CD4-positive, alpha-beta T cell (primary cell): ENCODE results near the gene PLPP2. TPM values are rescaled to one million over a fixed set of nuclear protein-coding genes. Genes with fewer than 3 reads are reported as not detected.

Source experiments
- ATAC-seq: fragments of 200-7000 bp; cut with Tn5 transposase; one replicate; pipeline ENCODE4 v1.10.0; 2022; ENCODE audit warnings: mild to moderate bottlenecking; ENCODE audit not compliant: poor library complexity
- CTCF ChIA-PET: fragments of 350-600 bp; sonication (Branson Sonifier 250); formaldehyde crosslinking; loops from one replicate; lab custom pipeline; 2021; ENCODE audit warnings: antibody characterized with exemption, inconsistent platforms; lab: Charles Lee
- POLR2A ChIA-PET: fragments of 350-600 bp; sonication (Branson Sonifier 250); formaldehyde crosslinking; loops from one replicate; lab custom pipeline; 2021; ENCODE audit warnings: antibody characterized with exemption, inconsistent platforms; lab: Charles Lee
- DNase-seq, 14 experiments: peaks; one replicate each; pipeline ENCODE4 v3.0.0-alpha.2; 2013 to 2020; ENCODE audit warnings: mixed read lengths in 2 of 14
- H3K27ac ChIP-seq, 2 donors: one replicate each; pipeline versions ENCODE4 v1.5.1 to v1.7.0; 2013; ENCODE audit warnings: low read length in 2 of 2, low read depth in 1 of 2, mild to moderate bottlenecking in 1 of 2
- H3K27me3 ChIP-seq, 2 experiments: 1 replicate in 1 of 2; 2 replicates in 1 of 2; pipeline versions ENCODE4 v1.6.1 to v1.7.0; 2013; ENCODE audit warnings: low read length in 2 of 2, control low read depth in 1 of 2, mild to moderate bottlenecking in 1 of 2, moderate library complexity in 1 of 2; ENCODE audit not compliant: insufficient read depth in 2 of 2, control insufficient read depth in 1 of 2
- H3K36me3 ChIP-seq: one replicate; pipeline ENCODE4 v1.6.1; 2013; ENCODE audit warnings: low read length, control low read depth; ENCODE audit not compliant: insufficient read depth
- H3K4me1 ChIP-seq: one replicate; pipeline ENCODE4 v1.6.1; 2013; ENCODE audit warnings: low read length, control low read depth; ENCODE audit not compliant: insufficient read depth
- H3K4me3 ChIP-seq: one replicate; pipeline ENCODE4 v1.5.1; 2013; ENCODE audit warnings: mild to moderate bottlenecking, low read length, moderate library complexity
- H3K9me3 ChIP-seq, 2 experiments: 1 replicate in 1 of 2; 2 replicates in 1 of 2; pipeline versions ENCODE4 v1.6.1 to v1.7.0; 2013; ENCODE audit warnings: low read length in 2 of 2, mild to moderate bottlenecking in 2 of 2, control low read depth in 1 of 2, moderate library complexity in 1 of 2; ENCODE audit not compliant: control insufficient read depth in 1 of 2, insufficient read depth in 1 of 2
- H3K27ac Mint-ChIP-seq: one replicate; pipeline ENCODE4 v1.8.0; 2020; ENCODE audit warnings: mixed read lengths
- H3K27me3 Mint-ChIP-seq: one replicate; pipeline ENCODE4 v1.8.0; 2021; ENCODE audit warnings: mixed read lengths
- H3K36me3 Mint-ChIP-seq: one replicate; pipeline ENCODE4 v1.8.0; 2021; ENCODE audit warnings: low read depth, mixed read lengths
- H3K4me1 Mint-ChIP-seq: one replicate; pipeline ENCODE4 v1.8.0; 2021; ENCODE audit warnings: low read depth, mixed read lengths
- H3K4me3 Mint-ChIP-seq: one replicate; pipeline ENCODE4 v1.8.0; 2020; ENCODE audit warnings: mild to moderate bottlenecking, mixed read lengths
- H3K9me3 Mint-ChIP-seq: one replicate; pipeline ENCODE4 v1.8.0; 2020; ENCODE audit warnings: mixed read lengths
- intact Hi-C, 2 experiments: fragments of 100-400 bp; cut with DNase I in 1 of 2; cut with micrococcal nuclease in 1 of 2; formaldehyde crosslinking; loops; one replicate each; pipeline versions ENCODE4 v1.15.1 to v1.9.0; 2023 to 2025; cut with DNase I, micrococcal nuclease
- total RNA-seq, 174 experiments: library from RNA in 2 of 174; stranded (reverse) in 2 of 174; gene quantifications; one replicate each; pipeline ENCODE4 v1.2.3 and lab custom pipeline; 2021 to 2026
- TF ChIP-seq, protein P1 (sequence below): fragments of 200-600 bp; IDR thresholded peaks from one replicate; pipeline ENCODE4 v1.8.0; 2022; ENCODE audit warnings: antibody characterized with exemption, mild to moderate bottlenecking

Gene PLPP2
- total RNA-seq, 2 experiments from 2014 or later = 0.64 TPM; not detected in 1

- TF ChIP-seq, protein P1, sequence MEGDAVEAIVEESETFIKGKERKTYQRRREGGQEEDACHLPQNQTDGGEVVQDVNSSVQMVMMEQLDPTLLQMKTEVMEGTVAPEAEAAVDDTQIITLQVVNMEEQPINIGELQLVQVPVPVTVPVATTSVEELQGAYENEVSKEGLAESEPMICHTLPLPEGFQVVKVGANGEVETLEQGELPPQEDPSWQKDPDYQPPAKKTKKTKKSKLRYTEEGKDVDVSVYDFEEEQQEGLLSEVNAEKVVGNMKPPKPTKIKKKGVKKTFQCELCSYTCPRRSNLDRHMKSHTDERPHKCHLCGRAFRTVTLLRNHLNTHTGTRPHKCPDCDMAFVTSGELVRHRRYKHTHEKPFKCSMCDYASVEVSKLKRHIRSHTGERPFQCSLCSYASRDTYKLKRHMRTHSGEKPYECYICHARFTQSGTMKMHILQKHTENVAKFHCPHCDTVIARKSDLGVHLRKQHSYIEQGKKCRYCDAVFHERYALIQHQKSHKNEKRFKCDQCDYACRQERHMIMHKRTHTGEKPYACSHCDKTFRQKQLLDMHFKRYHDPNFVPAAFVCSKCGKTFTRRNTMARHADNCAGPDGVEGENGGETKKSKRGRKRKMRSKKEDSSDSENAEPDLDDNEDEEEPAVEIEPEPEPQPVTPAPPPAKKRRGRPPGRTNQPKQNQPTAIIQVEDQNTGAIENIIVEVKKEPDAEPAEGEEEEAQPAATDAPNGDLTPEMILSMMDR = no peak
- CTCF ChIA-PET = no interaction called here
Observed at GRCh38 chr19:313169-313987, 22.2 kb upstream of the PLPP2 start.

GRCh38 chr19:311813-312261 lies 20.6 kb upstream of the PLPP2 start:
- H3K27me3 ChIP-seq = no peaks in the 10 kb centered on the region
- peaks cover 57% of the 10 kb centered on the region for H3K36me3 ChIP-seq
- TF ChIP-seq, protein P1 = no peak
- Mint-ChIP-seq H3K27me3 (no peaks in the 10 kb centered on the region), H3K27ac (no peak overlapping the region), H3K9me3 (no peaks in the 10 kb centered on the region), H3K4me3 (no peak overlapping the region), H3K36me3 (peaks cover 61% of the 10 kb centered on the region), H3K4me1 (no peaks in the 10 kb centered on the region)
- no peak overlapping the region for H3K27ac ChIP-seq
- H3K4me3 ChIP-seq = no peak overlapping the region
- CTCF ChIA-PET = no interaction called here
- no peaks in the 10 kb centered on the region for H3K4me1 ChIP-seq
- no peak for DNase-seq
- H3K9me3 ChIP-seq = no peaks in the 10 kb centered on the region
- POLR2A ChIA-PET = no interaction called here
- intact Hi-C loops = no loop called here
- no peak for ATAC-seq

More at GRCh38 chr19:313169-313987, 22.2 kb upstream of the PLPP2 start:
- Mint-ChIP-seq H3K9me3 (no peaks in the 10 kb centered on the region), H3K4me3 (no peak overlapping the region), H3K27ac (no peak overlapping the region), H3K36me3 (peaks cover 64% of the 10 kb centered on the region), H3K4me1 (no peaks in the 10 kb centered on the region), H3K27me3 (no peaks in the 10 kb centered on the region)
- intact Hi-C loops = no loop called here
- Histone ChIP-seq H3K4me3 (no peak overlapping the region), H3K27me3 (no peaks in the 10 kb centered on the region), H3K27ac (no peak overlapping the region), H3K9me3 (peaks cover 0 to 3% of the 10 kb centered on the region in 2 experiments), H3K4me1 (no peaks in the 10 kb centered on the region), H3K36me3 (peaks cover 43% of the 10 kb centered on the region)
- POLR2A ChIA-PET = no interaction called here
- ATAC-seq (no peak), DNase-seq (no peak)

- no peak overlapping the region for H3K4me3 ChIP-seq
- TF ChIP-seq, protein P1 = no peak
- H3K4me1 ChIP-seq = no peaks in the 10 kb centered on the region
- Mint-ChIP-seq H3K27ac (no peak overlapping the region), H3K27me3 (no peaks in the 10 kb centered on the region), H3K36me3 (peaks cover 56% of the 10 kb centered on the region), H3K4me3 (no peak overlapping the region), H3K9me3 (no peaks in the 10 kb centered on the region), H3K4me1 (no peaks in the 10 kb centered on the region)
- intact Hi-C loops = no loop called here
- H3K27ac ChIP-seq = no peak overlapping the region
- POLR2A ChIA-PET = no interaction called here
- CTCF ChIA-PET = no interaction called here
- ATAC-seq (no peak), DNase-seq (no peak)
- no peaks in the 10 kb centered on the region for H3K9me3 ChIP-seq
- H3K36me3 ChIP-seq = peaks cover 58% of the 10 kb centered on the region
- H3K27me3 ChIP-seq = no peaks in the 10 kb centered on the region
Observed at GRCh38 chr19:310781-311496, 19.7 kb upstream of the PLPP2 start.
